ENCODE results near the gene ADCY3. TPM values are rescaled to one million over a fixed set of nuclear protein-coding genes. Genes with fewer than 3 reads are reported as not detected.
"Not testable (repeated sequence)": the region's sequence is repeated elsewhere in the genome, so short reads cannot be mapped to it uniquely, and the experiment has no call there.

The ADCY3 gene
- total RNA-seq, 3 donors from 2014 or later: 24.9 to 30.4 (median 25.3) TPM

- no peaks in the 10 kb centered on the region for H3K36me3 ChIP-seq (ENCODE audit: low read depth)
- DNase-seq (no peak), ATAC-seq (no peak)
- no peak overlapping the region for H3K4me3 ChIP-seq
- H3K4me1 ChIP-seq (ENCODE audit: low read depth): no peaks in the 10 kb centered on the region
- intact Hi-C loops (cut with DNase I, micrococcal nuclease): no loop called here
- no peaks in the 10 kb centered on the region for H3K9me3 ChIP-seq
- no peak for TF ChIP-seq CTCF (IDR thresholded peaks at IDR 0.05)
Observed at GRCh38 chr2:24815171-24815570, 104.9 kb downstream of the ADCY3 start.

GRCh38 chr2:24814516-24814915 is 105.5 kb downstream of the ADCY3 start:
- TF ChIP-seq CTCF (IDR thresholded peaks at IDR 0.05): no peak
- no peak for ATAC-seq

GRCh38 chr2:24813691-24814137 is 106.3 kb downstream of the ADCY3 start:
- Histone ChIP-seq H3K4me1 (ENCODE audit: low read depth) (no peaks in the 10 kb centered on the region), H3K9me3 (no peaks in the 10 kb centered on the region), H3K4me3 (no peak overlapping the region), H3K36me3 (ENCODE audit: low read depth) (no peaks in the 10 kb centered on the region)
- intact Hi-C loops (cut with DNase I, micrococcal nuclease): no loop called here
- ATAC-seq (no peak), DNase-seq (no peak)
- TF ChIP-seq CTCF (IDR thresholded peaks at IDR 0.05): no peak

More at GRCh38 chr2:24814516-24814915, 105.5 kb downstream of the ADCY3 start:
- DNase-seq: no peak
- intact Hi-C loops (cut with DNase I, micrococcal nuclease): no loop called here
- Histone ChIP-seq H3K4me3 (no peak overlapping the region), H3K9me3 (no peaks in the 10 kb centered on the region), H3K4me1 (ENCODE audit: low read depth) (no peaks in the 10 kb centered on the region), H3K36me3 (ENCODE audit: low read depth) (no peaks in the 10 kb centered on the region)

- H3K9me3 ChIP-seq: no peaks in the 10 kb centered on the region
- no peak for DNase-seq
- TF ChIP-seq CTCF (IDR thresholded peaks at IDR 0.05): no peak
- no peak overlapping the region for H3K4me3 ChIP-seq
- intact Hi-C loops (cut with DNase I, micrococcal nuclease): no loop called here
- ATAC-seq: no peak
- H3K36me3 ChIP-seq (ENCODE audit: low read depth): no peaks in the 10 kb centered on the region
- no peaks in the 10 kb centered on the region for H3K4me1 ChIP-seq (ENCODE audit: low read depth)
Observed at GRCh38 chr2:24809316-24810007, 110.6 kb downstream of the ADCY3 start.

GRCh38 chr2:24806661-24807036 is 113.4 kb downstream of the ADCY3 start:
- Histone ChIP-seq H3K4me3 (no peak overlapping the region), H3K36me3 (ENCODE audit: low read depth) (no peaks in the 10 kb centered on the region), H3K4me1 (ENCODE audit: low read depth) (no peaks in the 10 kb centered on the region), H3K9me3 (no peaks in the 10 kb centered on the region)
- intact Hi-C loops (cut with DNase I, micrococcal nuclease): no loop called here
- no peak for ATAC-seq
- TF ChIP-seq CTCF (IDR thresholded peaks at IDR 0.05): no peak
- DNase-seq: no peak

GRCh38 chr2:24805811-24806660 is 114.0 kb downstream of the ADCY3 start:
- ATAC-seq; H3K4me1 ChIP-seq (ENCODE audit: low read depth); intact Hi-C loops (cut with DNase I, micrococcal nuclease); H3K36me3 ChIP-seq (ENCODE audit: low read depth); H3K4me3 ChIP-seq; H3K9me3 ChIP-seq: not testable (repeated sequence)
- DNase-seq: peak; percentile 67 to 80 (median 67)

GRCh38 chr2:24800487-24800886 is 119.5 kb downstream of the ADCY3 start:
- intact Hi-C loops (cut with DNase I, micrococcal nuclease); H3K9me3 ChIP-seq; DNase-seq; H3K36me3 ChIP-seq (ENCODE audit: low read depth); ATAC-seq; H3K4me3 ChIP-seq; H3K4me1 ChIP-seq (ENCODE audit: low read depth): not testable (repeated sequence)
